ENCODE measurements around the gene SLC9A9. TPM values are rescaled to one million over a fixed set of nuclear protein-coding genes. Genes with fewer than 3 reads are reported as not detected.

Gene SLC9A9
- total and polyA plus RNA-seq, 9 of the 15 experiments (the other 6 are each of a cell fraction or from before 2014, with no cell fraction given), result 0.03 to 0.13 TPM; not detected in 7

GRCh38 chr3:143783851-143784370 lies 64.4 kb downstream of the SLC9A9 start:
- Histone ChIP-seq H3K9ac (ENCODE audit: insufficient read depth in 1 of 2, low read depth in 2 of 2, low read length in 2 of 2) (no peak overlapping the region), H3K9me1 (ENCODE audit: control insufficient read depth, insufficient read depth, low read length) (no peaks in the 10 kb centered on the region), H3K27me3 (ENCODE audit: control insufficient read depth in 2 of 2, insufficient read depth in 2 of 2, low read length in 2 of 2) (no peaks in the 10 kb centered on the region), H3K4me1 (replicated peaks in 1 of 2; ENCODE audit: control insufficient read depth in 2 of 2, insufficient read depth in 2 of 2, low read length in 2 of 2) (no peaks in the 10 kb centered on the region), H4K20me1 (replicated peaks; ENCODE audit: control insufficient read depth, insufficient read depth, low read length) (no peaks in the 10 kb centered on the region), H3K4me2 (ENCODE audit: insufficient read depth, low read length) (no peak overlapping the region), H3K36me3 (ENCODE audit: control insufficient read depth, insufficient read depth, low read length) (no peaks in the 10 kb centered on the region), H3K79me2 (ENCODE audit: control insufficient read depth, insufficient read depth, low read length) (no peaks in the 10 kb centered on the region), H3K9me3 (replicated peaks; ENCODE audit: control insufficient read depth, insufficient read depth, low read depth, low read length) (no peaks in the 10 kb centered on the region), H3K27ac (ENCODE audit: extremely low read depth, low read depth, low read length) (no peak overlapping the region), H3K4me3 (no peak overlapping the region), H2AFZ (ENCODE audit: low read depth, low read length) (no peak overlapping the region)
- ChIA-PET CTCF (ENCODE audit: low intra/inter-chr PET ratio) (no interaction called here), POLR2A (interaction anchor here (1.0 kb wide), 1 partner anchor 11 kb away, joined by 4 read pairs; no protein-coding TSS in a partner anchor)
- TF ChIP-seq SNRNP70 (optimal IDR thresholded peaks at IDR 0.05; ENCODE audit: low read depth, low read length) (no peak), HES1 (IDR thresholded peaks at IDR 0.05; ENCODE audit: low read depth) (no peak), ADNP (tag; IDR thresholded peaks at IDR 0.05) (no peak), ATF6 (CRISPR knock-in tag; IDR thresholded peaks at IDR 0.05) (no peak), EZH2 (IDR thresholded peaks at IDR 0.05; ENCODE audit: borderline replicate concordance, low read depth, low read length) (no peak), NCOR1 (IDR thresholded peaks at IDR 0.05) (no peak), EWSR1 (IDR thresholded peaks at IDR 0.05; ENCODE audit: borderline replicate concordance, low read depth, partially characterized antibody) (no peak), ZNF707 (CRISPR knock-in tag; conservative IDR thresholded peaks at IDR 0.05) (no peak), EP400 (IDR thresholded peaks at IDR 0.05) (no peak), GABPB2 (CRISPR knock-in tag; conservative IDR thresholded peaks at IDR 0.05) (no peak), KLF6 (CRISPR knock-in tag; IDR thresholded peaks at IDR 0.05; ENCODE audit: borderline replicate concordance) (no peak), MTF1 (CRISPR knock-in tag; IDR thresholded peaks at IDR 0.05; ENCODE audit: borderline replicate concordance) (no peak), NFXL1 (CRISPR knock-in tag; IDR thresholded peaks at IDR 0.05) (no peak)
- ATAC-seq (no peak), FAIRE-seq (no peak), DNase-seq (ENCODE audit: extremely low read depth in 1 of 4, low spot score in 3 of 4) (no peak)
- intact Hi-C loops (cut with micrococcal nuclease) (no loop called here), in situ Hi-C loops (cut with MboI) (no loop called here)
- WGBS (ENCODE audit: insufficient coverage, low coverage, missing lambda C conversion rate), result 0% methylated on average over 4 of the region's 4 CpGs
- no TSS peak for BruUV-seq (replicated peaks)
